Activated CD4-positive, CD25-positive, alpha-beta regulatory T cell treated with anti-CD3 and anti-CD28 coated beads, Interleukin-2, amount 50 U/mL, for 24 hours (primary cell): ENCODE data around the gene UBE2U.

Source experiments
- ATAC-seq, 2 donors: fragments of 150-1000 bp; cut with Tn5 transposase; one replicate each; pipeline ENCODE4 v1.10.0; 2021; ENCODE audit warnings: mild to moderate bottlenecking in 1 of 2, moderate library complexity in 1 of 2

UBE2U gene, protein sequence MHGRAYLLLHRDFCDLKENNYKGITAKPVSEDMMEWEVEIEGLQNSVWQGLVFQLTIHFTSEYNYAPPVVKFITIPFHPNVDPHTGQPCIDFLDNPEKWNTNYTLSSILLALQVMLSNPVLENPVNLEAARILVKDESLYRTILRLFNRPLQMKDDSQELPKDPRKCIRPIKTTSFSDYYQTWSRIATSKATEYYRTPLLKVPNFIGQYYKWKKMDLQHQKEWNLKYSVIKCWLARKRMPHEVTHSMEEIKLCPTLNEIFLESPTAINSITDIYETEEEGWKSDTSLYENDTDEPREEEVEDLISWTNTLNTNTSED

DNA sequence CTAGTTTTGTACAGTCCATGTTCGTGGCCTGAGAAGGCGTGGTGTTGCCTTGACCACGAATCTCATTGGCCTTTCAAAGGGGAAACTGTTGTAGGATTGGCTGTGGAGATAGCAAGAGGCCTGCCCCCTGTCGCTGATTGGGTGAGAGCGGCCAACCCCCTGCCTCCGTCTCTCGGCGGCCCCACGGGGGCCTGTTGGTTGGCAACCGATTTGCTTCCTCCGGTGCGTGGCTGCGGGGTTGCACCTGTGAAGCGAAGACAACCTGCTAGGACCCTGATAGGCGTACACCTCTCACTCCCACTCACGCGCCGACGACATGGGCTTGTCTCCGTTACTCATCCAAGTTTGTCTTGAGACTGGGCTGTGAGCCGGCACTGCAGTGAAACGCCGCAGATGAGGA is at the start of gene UBE2U:
Gene UBE2U (plus strand): TSS at position 204 of the 400 bp plus-strand sequence. CDS start 428 bp downstream, outside the sequence.
- no peak for ATAC-seq

DNA sequence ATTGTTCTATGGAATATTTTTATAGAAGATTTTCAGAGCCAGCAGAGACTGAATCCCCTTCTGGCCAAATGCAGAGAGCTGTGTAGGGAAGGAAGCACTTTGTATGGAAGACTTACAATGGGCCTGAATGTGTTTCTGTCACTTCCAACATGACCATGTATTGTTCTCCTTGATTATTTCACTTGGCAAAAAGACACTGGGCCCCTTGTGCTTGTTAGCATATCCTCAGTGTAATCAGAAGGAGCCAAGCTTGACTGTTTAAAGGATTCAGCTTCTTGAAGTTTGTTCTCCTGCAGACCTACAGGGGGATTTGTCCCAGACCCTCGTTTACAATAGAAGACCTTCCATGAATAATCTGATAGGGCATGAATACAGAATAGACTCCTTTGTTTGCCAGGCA is 48.1 kb upstream of the UBE2U start:
- ATAC-seq = no peak

DNA sequence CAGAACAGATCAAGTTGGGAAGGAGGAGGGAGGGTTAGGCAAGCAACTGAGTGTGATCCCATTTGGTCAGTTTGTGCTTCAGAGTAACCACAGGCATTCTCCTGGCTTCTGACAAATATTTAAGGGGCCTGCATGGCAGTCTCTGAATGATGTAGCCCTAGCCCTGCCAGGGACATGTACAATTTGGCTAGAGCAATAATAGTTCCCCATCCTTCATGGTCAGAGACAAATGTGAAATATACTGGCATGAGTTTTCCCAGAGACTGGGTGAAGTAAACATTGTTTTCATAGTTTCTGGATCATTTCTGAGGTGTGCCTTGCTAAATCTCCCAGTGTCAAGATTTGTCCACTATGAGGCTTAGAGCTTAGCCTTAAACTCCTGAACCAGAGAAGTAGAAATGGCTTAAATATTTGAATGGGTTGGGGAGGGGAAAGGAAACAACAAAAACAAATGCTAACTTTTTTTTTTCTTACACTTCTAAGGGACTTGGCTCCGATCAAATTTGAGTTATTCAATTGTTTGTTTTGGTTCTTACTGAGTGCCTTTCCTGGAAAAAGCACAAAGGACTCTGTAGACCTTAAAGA is 42.0 kb upstream of the UBE2U start:
- no peak for ATAC-seq

DNA sequence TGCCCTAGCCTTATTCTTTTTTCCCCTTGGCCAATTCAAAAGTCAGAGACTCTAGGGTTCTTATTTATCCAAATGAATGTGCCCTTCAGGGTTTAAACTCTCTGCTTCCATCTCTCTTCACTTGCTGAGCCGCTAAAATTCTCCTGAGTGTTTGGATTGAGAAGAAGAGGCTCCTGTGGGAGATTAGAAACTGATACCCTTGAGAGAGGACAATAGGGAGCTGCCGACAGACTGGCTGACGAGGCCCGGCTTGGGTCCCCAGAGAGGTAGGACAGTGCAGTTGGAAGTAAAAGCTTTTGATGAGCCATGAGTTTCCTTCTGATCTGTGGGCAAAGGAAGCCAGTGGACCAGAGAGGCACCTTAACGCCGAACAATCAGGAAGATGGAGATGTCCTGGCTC is 41.3 kb upstream of the UBE2U start:
- no peak for ATAC-seq

DNA sequence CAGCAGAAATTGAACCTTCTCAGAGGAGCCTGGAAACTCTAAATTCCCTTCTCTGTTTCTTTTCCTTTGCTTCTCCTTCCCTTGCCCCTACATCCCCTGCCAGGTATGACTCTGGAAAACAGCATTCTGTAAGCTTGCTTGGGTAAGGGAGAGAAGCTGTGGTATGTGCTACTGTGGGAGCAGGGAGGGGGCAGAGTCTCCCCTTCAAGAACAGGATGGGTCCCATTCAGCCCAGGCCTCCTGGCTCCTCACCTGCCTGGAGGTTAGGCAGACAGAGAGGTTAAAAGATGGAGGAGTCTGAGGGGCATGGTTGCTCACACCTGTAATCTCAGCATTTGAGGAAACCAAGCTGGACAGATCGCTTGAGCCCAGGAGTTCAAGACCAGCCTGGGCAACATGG is 40.6 kb upstream of the UBE2U start:
- ATAC-seq = no peak

DNA sequence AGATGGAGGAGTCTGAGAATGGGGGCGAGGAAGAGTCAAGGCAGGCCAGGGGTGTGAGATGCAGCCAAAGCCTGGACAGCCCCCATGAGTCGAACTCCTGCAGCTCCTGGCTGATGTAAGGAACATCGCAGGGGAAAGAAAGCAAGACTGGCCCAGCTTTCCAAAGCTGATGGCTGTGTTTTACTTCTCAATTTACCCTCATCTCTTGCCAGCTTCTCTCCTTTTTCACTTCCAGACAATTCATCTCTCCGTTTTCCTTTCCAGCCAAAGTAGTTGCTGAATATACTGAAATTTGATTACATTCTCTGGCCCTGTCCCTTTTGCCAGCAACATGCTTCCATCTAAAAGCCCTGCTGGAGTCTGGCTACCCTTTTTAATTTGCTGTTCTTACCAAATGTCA is 40.0 kb upstream of the UBE2U start:
- no peak for ATAC-seq

DNA sequence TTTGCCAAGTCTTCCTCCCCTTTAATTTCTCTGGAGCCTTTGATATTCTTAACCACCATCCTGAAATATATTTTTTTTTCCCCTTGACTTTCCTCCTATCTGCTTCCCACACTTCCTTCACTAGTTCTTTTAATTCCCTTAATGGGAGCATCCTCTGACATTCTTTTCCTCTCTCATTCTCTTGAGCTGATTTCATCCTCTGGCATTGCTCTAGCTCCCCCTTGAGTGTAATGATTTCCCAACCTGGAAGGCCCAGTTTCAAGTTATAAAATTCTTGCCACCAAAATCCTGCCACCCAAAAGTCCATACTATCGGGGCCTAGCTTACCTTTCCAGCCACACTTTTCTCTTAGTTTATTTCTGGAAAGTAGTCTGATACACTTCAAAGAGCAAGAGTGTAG is 39.5 kb upstream of the UBE2U start:
- ATAC-seq = no peak

DNA sequence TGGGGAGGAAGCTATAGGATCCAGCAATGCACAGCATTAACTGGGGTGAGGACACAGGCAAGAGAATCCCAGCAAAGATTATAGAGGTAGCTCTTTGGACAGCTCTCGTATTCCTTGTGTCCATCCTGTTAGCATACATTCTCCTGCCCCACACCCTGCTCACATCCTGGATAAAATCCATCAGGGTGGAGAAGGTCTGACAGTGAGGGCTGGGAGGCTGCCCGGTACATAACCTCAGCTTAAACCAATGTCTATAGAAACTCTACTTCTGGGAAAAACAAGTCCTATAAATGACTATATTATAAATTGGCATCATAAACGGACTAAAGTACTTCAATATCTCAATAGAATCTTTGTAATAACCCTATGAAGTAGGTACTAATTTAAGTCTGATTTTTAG is 36.8 kb upstream of the UBE2U start:
- no peak for ATAC-seq

DNA sequence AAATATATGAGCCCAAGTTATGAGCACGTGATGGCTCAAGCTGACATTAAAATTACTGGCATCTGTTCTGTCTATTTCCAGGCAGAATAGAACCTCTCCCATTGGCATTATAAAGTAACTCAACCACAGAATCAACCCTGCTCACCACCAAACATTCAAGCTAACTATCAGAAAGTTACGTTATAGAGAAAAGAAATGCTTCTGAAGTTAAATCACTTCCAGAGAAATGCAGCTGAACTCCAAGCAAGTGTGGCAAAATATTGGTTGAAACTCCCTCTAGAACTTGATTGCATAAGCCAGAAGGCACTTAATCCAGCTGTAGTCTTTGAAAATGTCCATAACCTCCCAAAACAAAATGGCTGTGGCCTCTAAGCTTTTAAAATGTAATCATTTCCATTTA is 36.2 kb upstream of the UBE2U start:
- no peak for ATAC-seq

DNA sequence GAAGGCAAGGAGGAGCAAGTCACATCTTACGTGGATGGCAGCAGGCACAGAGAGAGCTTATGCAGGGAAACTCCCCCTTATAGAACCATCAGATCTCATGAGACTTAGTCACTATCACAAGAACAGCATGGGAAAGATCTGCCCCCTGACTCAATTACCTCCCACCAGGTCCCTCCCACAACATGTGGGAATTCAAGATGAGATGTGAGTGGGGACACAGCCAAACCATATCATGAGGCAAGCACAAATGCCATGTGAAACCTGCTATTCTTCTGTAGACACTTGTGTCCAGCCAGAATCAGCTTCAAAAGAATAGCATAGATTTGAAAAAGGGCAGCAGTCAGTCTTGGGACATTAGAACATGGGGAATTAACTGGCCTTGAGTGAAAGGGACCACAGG is 32.2 kb upstream of the UBE2U start:
- ATAC-seq = no peak

DNA sequence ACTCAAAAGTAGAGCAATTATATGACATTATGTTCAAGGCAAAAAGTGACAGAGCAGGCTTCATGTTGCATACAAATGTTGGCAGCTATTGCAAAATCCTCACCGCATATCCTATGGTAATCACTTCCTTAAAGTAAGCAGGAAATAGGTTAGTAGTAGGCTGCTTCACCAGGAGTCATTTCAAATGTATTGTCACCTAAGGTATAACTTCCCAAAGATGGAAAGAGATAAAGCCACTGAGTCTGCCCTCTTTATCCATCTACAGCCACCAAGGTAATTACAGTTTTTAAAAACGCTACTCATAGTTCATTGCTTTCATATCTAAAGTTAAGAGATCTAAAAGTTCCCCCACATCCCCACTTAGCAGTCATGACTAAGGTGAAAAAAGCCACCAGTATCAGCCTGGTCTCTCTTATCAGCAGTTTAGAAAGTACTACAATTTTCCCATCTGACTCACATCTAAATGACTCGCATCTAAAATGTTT is 31.6 kb upstream of the UBE2U start:
- peak; percentile 67 to 78 for ATAC-seq

DNA sequence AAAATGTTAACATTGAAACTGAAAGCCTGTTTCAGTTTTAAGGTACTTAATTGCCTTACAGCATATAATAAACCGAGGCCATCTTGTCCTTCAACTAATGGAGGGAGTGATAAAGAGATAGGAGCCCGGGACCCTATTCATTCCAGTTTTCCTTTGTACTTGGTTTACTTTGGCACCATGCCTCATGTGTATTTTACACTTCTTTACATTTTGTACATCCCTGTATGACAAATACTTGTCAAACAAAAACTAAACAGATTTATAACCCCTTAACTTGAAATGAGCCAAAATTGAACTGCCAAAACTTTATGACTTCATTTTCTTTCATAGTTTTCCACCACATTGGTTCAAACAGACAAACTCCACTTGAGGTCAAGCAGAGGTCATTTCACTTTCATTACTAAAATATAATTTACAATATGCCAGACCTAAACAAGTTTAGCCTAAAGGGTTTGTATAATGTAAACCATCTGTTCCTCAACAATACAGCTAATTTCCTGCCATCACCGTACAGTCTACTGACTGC is 30.9 kb upstream of the UBE2U start:
- ATAC-seq = peak in 1 of 2 donors; percentile 23

DNA sequence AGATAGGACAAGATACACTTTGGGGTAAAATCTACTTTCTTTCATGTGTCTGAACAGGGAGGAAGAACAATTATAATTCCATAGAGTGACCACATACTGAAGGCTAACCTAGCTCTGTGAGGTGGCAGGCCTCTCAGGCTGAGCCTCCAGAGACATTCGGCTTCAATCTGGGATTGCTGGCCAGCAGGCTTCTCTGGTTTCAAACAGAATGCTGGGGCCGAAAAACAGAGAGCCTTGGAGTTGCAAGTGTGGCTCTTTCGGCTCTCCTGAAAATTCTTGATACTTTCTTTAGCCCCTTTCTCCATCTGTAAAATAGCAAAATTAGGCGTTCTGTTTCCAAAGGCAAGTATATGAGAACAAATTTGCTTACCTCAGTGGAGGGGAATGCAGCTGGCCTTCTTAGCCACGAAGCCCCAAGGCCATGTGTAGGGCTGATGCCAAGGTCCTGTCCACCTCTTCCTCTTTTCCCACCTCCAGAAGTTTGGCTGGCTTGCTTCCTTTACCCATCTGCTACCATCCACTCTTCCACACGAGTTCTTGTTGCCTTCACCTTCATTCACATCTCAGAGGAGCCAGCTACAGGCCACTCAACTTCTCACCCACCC is 30.0 kb upstream of the UBE2U start:
- ATAC-seq = no peak

DNA sequence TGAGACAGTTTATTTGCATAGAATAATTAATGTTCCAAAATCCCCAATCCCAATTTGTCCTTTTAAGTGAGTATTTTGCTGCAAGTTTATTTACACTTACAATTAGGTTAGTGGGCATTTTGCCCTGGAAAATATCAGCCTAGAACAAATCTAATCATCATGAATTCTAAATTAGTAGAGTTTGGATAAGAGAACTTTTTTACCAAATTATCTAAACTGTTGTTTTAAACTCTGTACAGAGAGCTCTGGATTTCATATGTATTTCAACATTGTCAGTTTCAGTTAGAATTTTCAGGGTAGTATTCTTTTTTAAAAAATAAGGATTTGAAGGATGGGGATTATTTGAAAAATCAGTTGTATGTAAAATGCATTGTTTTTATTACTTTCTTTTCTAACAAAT is 27.8 kb upstream of the UBE2U start:
- no peak for ATAC-seq

DNA sequence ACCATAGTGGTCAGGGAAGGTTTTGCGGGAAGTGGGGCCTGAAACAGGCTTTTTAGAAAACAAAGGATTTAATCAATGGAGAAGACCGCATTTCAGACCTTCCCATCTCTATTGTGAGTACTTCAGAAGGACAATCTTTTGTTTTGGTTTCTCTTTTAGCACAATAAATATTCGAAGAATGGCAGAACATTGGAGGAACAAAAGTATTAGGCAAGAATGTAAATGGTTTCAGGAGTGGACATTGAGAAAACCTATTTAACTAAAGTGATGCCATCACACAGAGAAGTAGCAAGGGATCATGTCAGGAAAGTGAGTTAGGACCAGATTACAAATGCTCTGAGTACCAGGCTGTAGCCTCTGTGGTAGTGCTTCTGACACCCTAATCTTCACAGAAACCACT is 26.8 kb upstream of the UBE2U start:
- no peak for ATAC-seq

DNA sequence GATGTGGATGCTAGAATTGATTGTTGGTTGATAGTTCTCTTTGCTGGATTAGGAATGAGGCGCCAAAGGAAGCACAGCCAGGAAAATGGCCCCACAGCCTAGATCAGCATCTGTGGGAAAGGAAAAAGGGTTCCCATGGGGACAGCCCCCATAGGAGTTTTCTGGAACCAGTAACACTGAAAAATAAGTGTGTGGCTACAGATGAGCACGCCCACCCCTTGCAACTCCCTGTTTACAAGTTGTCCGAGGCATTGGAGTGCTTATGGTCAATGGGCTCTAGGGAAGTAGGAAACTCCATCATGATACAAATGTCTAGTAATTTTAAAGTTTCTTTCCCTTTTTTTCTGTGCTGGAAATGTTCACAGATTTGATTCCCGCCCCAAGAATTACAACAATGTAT is 23.8 kb upstream of the UBE2U start:
- ATAC-seq = no peak

DNA sequence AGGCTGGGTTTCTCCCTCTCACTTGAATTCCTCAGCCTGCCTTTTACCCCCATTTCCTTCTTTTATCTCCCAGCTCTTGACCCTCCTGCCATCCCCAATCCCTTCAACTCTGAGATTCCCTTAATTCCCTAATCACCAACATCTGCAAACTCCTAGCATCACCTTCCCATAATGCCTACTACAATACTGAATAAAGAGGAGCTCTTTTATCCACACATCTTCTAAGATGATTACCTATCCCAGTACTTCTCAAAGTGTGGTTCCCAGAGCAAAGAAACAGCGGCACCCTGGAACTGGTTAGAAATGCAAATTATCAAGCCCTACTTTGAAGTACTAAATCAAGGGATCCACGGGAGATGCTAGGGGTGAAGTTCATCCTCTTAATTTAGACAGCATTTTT is 21.2 kb upstream of the UBE2U start:
- no peak for ATAC-seq

DNA sequence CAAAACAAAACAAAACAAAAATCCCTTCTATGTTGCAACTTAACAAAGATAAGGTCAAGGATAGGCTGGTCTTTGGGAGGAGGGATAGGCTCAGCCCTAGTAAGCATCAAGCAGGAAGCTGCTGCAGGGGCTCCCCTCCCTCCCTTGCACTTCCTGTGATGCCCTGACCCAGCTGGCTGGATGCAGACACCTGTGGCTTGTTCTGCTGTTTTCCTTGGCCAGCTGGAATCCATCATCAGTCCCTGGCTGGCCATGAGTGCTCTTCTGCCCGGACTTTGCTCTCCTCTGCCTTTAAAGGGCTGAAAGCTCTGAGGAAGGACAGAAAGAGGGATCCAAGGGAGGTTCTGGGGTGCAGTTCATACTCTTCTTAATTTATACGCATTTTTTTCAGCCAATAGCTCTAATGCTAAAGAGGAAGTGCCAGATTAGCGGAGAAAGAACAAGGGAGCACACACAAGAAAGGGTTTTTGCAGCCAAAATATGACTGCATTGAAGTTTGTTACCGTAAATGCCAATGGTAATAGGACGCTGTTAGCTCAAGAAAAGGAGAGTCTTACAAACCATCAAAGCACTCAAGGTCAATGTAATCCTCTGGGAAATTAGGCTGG is 19.9 kb upstream of the UBE2U start:
- no peak for ATAC-seq

DNA sequence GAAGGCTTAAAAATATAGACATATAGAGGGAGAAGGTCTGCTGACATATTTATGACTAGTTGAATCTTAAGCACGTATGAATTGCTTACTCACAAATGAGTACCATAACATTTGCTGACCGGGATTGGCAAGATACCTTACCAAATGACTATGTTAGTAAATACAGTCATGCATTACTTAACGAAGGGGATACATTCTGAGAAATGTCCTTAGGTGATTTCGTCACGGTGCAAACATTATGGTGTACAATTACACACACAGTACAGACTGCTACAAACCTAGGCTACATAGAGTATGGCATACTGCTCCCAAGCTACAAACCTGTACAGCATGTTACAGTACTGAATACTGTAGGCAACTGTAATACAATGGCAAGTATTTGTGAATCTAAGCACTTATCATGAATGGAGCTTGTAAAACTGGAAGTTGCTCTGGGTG is 19.4 kb upstream of the UBE2U start:
- no peak for ATAC-seq

DNA sequence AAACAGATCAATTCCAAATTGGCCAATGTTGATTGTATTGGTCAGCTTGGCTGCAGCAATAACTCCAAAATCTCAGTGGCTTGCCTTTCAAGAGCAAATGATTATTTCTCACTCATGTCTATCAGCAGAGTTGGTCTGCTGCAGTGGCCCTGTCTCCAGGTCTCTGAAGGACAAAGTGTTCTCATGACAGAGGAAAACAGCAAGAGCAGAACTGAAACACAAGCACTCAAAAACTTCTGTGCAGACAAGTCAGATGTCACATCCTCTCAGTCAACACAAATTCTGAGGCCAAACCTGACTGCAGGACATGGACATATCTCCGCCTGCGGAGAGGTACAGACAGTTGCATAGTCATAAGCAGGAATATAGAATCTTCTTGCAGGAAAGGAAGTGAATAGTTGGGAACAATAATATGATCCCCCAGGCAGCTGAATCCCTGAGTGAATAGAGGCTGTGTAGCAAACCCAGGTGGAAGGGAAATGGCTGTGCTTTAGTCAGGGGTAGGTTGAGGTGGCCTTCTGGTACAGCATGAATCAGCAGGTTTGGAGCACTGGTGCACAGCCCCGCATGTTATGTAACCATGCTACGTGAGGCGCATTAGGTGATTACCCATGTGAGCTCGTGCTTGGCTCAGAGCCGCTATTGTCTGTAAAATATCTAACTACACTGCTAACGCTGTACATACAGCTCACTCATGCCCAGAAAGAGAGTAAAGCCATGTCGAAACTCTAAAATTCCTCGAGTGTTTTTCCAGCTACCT is 17.1 kb upstream of the UBE2U start:
- no peak for ATAC-seq

DNA sequence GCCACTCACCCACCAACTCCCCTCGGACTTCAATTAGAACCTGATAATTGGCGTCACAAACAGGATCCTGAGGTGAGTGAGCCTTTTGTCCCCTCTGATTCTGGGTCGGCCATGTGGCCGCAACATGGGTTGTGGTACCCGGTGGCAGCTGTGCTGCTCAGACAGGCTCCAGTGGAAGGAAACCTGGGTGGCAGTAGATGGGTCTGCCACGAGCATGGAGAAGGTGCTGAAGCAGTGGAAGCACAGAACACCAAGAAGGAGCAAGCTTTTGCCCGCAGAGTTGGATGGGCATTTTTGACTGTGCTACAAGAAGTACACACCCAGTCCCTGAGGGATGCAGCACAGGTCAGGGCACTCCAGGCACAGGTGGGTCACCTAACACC is 16.5 kb upstream of the UBE2U start:
- ATAC-seq = no peak

DNA sequence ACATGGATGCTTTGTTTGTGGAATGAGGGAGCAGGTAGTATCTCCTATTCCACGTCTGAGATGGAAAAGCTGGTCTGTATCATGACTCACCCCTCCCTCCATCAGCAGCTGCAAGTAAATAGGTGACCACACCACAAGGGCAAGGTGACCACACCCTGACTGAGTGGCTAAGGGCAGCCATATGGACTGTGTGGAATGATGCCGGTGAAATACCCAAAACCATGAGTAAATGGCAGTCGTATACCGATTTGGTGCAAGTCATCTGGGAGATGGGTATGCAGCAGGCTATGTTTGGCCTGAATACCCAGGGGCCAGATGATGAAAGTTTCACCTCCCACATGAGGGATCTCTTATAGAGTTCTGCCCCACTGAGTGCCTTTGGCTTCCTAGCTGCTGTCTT is 15.8 kb upstream of the UBE2U start:
- no peak for ATAC-seq

DNA sequence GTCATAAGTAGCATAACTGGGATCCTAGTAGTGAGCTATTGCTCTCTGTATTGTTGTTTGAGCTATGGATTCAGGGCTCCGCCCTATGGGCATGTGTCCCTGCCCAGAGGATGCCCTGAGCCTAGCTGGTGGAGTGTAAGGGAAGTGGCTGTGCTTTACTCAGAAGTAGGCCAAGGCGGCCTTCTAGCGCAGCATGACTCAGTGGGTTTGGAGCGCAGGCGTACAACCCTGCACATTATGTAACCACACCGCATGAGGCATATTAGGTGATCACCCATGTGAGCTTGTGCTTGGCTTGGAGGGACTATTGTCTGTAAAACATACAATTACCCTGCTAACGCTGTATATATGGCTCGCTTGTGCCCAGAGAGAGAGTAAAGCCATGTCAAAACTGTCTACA is 11.1 kb upstream of the UBE2U start:
- no peak for ATAC-seq
